Endodermal cell (in vitro differentiated cells): ENCODE measurements around the gene CES1. TPM values are rescaled to one million over a fixed set of nuclear protein-coding genes. Genes with fewer than 3 reads are reported as not detected.
"Not testable (repeated sequence)": the region's sequence is repeated elsewhere in the genome, so short reads cannot be mapped to it uniquely, and the experiment has no call there.

Source experiments
- DNase-seq: peaks from one replicate; pipeline ENCODE4 v3.0.0-alpha.2; 2017
- H3K27ac ChIP-seq: 2 replicates; pipeline ENCODE4 v1.5.1; 2013; ENCODE audit warnings: mild to moderate bottlenecking, low read depth, low read length, moderate library complexity
- H3K27me3 ChIP-seq: 2 replicates; pipeline ENCODE4 v1.6.1; 2013; ENCODE audit warnings: mild to moderate bottlenecking, low read length, moderate library complexity; ENCODE audit not compliant: insufficient read depth, control insufficient read depth, poor library complexity, severe bottlenecking
- H3K36me3 ChIP-seq: 2 replicates; pipeline ENCODE4 v1.7.0; 2013; ENCODE audit warnings: mild to moderate bottlenecking, low read length, moderate library complexity; ENCODE audit not compliant: control insufficient read depth, insufficient read depth
- H3K4me1 ChIP-seq: one replicate; pipeline ENCODE4 v1.7.0; 2013; ENCODE audit warnings: low read length; ENCODE audit not compliant: control insufficient read depth, insufficient read depth
- H3K4me3 ChIP-seq: 2 replicates; pipeline ENCODE4 v1.5.1; 2013; ENCODE audit warnings: mild to moderate bottlenecking, low read length, moderate library complexity
- H3K9ac ChIP-seq: 2 replicates; pipeline ENCODE4 v1.6.1; 2013; ENCODE audit warnings: mild to moderate bottlenecking, low read length, moderate library complexity; ENCODE audit not compliant: poor library complexity, severe bottlenecking; ENCODE audit errors: extremely low read depth
- H3K9me3 ChIP-seq: 2 replicates; pipeline ENCODE4 v1.6.1; 2013; ENCODE audit warnings: mild to moderate bottlenecking, low read length, moderate library complexity; ENCODE audit not compliant: control insufficient read depth
- H3K27ac Mint-ChIP-seq: 2 replicates; pipeline ENCODE4 v1.8.0; 2020; ENCODE audit warnings: mixed read lengths
- H3K27me3 Mint-ChIP-seq: 2 replicates; pipeline ENCODE4 v1.8.0; 2021; ENCODE audit warnings: mild to moderate bottlenecking, mixed read lengths; ENCODE audit not compliant: insufficient read depth
- H3K36me3 Mint-ChIP-seq: 2 replicates; pipeline ENCODE4 v1.8.0; 2020; ENCODE audit warnings: low read depth, mixed read lengths
- H3K4me1 Mint-ChIP-seq: 2 replicates; pipeline ENCODE4 v1.8.0; 2020; ENCODE audit warnings: mixed read lengths
- H3K4me3 Mint-ChIP-seq: 2 replicates; pipeline ENCODE4 v1.8.0; 2020; ENCODE audit warnings: mild to moderate bottlenecking, moderate library complexity, mixed read lengths
- H3K9me3 Mint-ChIP-seq: 2 replicates; pipeline ENCODE4 v1.8.0; 2020; ENCODE audit warnings: mild to moderate bottlenecking, mixed read lengths
- WGBS, 2 experiments: methylation state at CpG; one replicate each; pipeline versions ENCODE4 v1.1.5 to v1.1.7; 2013; ENCODE audit warnings: missing lambda C conversion rate in 2 of 2, mixed read lengths in 1 of 2; ENCODE audit not compliant: insufficient coverage in 1 of 2, insufficient read length in 1 of 2; 5-methylcytosine and 5-hydroxymethylcytosine counted together
- total RNA-seq, 2 donors: library from RNA; stranded (reverse); fragmentation: NEBNext Ultra II Directional in 1 of 2; extraction: Animal tissue kit (Norgen Biotek cat#: 25700) in 1 of 2; gene quantifications; 2 replicates in 1 of 2; 3 replicates in 1 of 2; pipeline ENCODE4 v1.2.1, GENCODE V29; 2021
- TF ChIP-seq, protein P1 (sequence below): fragments of 200-600 bp; sonication (generic); conservative IDR thresholded peaks from 2 replicates; pipeline ENCODE4 v1.5.0; 2021; ENCODE audit warnings: antibody characterized with exemption, mild to moderate bottlenecking

The CES1 gene
- total RNA-seq, 2 donors from 2014 or later, result 1.3 TPM; not detected in 1

DNA sequence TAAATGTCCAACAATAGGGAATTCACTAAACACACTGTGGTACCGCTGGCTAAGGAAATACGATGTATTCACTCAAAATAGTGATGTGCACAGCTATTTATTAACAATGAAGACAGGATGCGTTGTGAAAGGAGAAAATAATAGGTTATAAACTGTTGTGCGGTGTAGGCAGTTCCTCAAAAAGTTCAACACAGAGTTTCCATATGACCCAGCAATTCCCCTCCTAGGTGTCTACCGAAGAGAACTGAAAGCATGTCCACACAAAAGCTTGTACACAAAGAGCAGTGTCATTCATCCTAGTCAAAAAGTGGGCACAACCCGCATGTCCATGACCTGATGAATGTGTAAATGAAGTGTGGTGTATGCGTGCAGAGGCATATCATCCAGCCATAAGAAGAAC, 1.2 kb upstream of the CES1 start:
- peaks cover 22% of the 10 kb centered on the region for H3K27me3 Mint-ChIP-seq
- TF ChIP-seq, protein P1, sequence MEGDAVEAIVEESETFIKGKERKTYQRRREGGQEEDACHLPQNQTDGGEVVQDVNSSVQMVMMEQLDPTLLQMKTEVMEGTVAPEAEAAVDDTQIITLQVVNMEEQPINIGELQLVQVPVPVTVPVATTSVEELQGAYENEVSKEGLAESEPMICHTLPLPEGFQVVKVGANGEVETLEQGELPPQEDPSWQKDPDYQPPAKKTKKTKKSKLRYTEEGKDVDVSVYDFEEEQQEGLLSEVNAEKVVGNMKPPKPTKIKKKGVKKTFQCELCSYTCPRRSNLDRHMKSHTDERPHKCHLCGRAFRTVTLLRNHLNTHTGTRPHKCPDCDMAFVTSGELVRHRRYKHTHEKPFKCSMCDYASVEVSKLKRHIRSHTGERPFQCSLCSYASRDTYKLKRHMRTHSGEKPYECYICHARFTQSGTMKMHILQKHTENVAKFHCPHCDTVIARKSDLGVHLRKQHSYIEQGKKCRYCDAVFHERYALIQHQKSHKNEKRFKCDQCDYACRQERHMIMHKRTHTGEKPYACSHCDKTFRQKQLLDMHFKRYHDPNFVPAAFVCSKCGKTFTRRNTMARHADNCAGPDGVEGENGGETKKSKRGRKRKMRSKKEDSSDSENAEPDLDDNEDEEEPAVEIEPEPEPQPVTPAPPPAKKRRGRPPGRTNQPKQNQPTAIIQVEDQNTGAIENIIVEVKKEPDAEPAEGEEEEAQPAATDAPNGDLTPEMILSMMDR, result no peak
- Histone ChIP-seq H3K9me3 (no peaks in the 10 kb centered on the region), H3K27me3 (peaks cover 3% of the 10 kb centered on the region), H3K27ac (no peak overlapping the region), H3K4me1 (no peaks in the 10 kb centered on the region), H3K36me3 (no peaks in the 10 kb centered on the region), H3K9ac (no peak overlapping the region), H3K4me3 (no peak overlapping the region)
- DNase-seq, result peak; percentile 5
- no peak overlapping the region for H3K27ac Mint-ChIP-seq
- peaks cover 6% of the 10 kb centered on the region for H3K4me1 Mint-ChIP-seq
- 80 to 81% methylated on average over 6 to 7 of the region's 7 CpGs for WGBS, 2 experiments
- no peak overlapping the region for H3K4me3 Mint-ChIP-seq
- no peaks in the 10 kb centered on the region for H3K9me3 Mint-ChIP-seq
- H3K36me3 Mint-ChIP-seq, result no peaks in the 10 kb centered on the region

DNA sequence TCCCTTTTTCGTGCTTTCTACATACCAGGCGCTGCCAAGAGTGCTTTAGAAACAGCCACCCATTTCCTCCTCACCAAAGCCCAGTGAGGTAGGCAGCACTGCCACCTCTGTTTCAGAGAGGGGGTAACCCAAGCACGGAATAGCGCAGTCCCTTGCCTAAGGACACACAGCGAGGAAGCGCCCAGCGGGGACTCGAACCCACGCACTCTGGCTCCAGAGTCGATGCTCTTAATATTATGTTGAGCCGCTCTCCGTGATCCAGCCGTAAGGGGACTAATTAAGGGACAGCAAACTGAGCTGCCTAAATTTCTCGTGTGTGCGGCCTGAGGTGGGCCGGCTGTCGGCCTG, 497 bp downstream of the CES1 start:
- WGBS, 2 experiments, result 95 to 98% methylated on average over 17 of the region's 17 CpGs

DNA sequence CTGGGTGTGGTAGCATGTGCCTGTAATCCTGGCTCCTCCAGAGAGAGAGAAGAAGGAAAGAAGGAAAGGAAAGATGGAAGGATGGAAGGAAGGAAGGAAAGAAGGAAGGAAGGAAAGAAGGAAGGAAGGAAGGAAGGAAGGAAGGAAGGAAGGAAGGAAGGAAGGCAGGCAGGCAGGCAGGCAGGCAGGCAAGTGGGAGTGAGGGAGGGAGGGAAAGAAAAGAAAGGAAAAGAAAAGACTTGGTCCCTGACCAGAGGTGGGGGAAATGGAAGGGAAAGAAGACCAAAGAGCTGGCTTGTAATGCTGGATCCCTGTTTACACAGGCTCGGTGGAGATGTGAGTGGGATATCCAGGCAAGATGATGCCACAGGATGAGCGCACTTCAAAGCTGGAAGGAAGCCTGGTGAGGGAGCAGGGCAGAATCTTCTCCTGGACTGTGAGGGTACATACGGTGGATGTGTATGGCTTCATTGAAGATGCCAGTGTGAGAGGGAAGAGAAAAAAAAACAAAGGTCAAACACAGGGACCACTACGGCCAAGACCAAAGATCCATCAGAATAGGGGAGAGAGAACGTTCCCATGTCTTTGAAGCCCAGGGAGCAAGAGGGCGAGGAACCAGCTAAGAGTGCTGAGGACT, 2.1 kb downstream of the CES1 start:
- H3K4me3 Mint-ChIP-seq, result no peak overlapping the region
- no peaks in the 10 kb centered on the region for H3K9me3 Mint-ChIP-seq
- Histone ChIP-seq H3K9ac (no peak overlapping the region), H3K27me3 (peaks cover 15% of the 10 kb centered on the region), H3K9me3 (no peaks in the 10 kb centered on the region), H3K4me3 (no peak overlapping the region), H3K27ac (no peak overlapping the region), H3K36me3 (no peaks in the 10 kb centered on the region), H3K4me1 (no peaks in the 10 kb centered on the region)
- TF ChIP-seq, protein P1, result no peak
- no peaks in the 10 kb centered on the region for H3K36me3 Mint-ChIP-seq
- DNase-seq, result peak; percentile 6
- peaks cover 7% of the 10 kb centered on the region for H3K4me1 Mint-ChIP-seq
- WGBS, 2 experiments, result 93 to 95% methylated on average over 5 to 6 of the region's 6 CpGs
- no peak overlapping the region for H3K27ac Mint-ChIP-seq
- H3K27me3 Mint-ChIP-seq, result peaks cover 35% of the 10 kb centered on the region

More for the DNA sequence above, 497 bp downstream of the CES1 start:
- no peaks in the 10 kb centered on the region for H3K9me3 Mint-ChIP-seq
- H3K4me3 Mint-ChIP-seq, result no peak overlapping the region
- Histone ChIP-seq H3K9me3 (no peaks in the 10 kb centered on the region), H3K36me3 (no peaks in the 10 kb centered on the region), H3K27me3 (peaks cover 5% of the 10 kb centered on the region), H3K9ac (no peak overlapping the region), H3K4me3 (no peak overlapping the region), H3K4me1 (no peaks in the 10 kb centered on the region), H3K27ac (no peak overlapping the region)
- peak; percentile 44 for DNase-seq
- no peak overlapping the region for H3K27ac Mint-ChIP-seq
- TF ChIP-seq, protein P1, result no peak
- H3K27me3 Mint-ChIP-seq, result peaks cover 26% of the 10 kb centered on the region
- no peaks in the 10 kb centered on the region for H3K36me3 Mint-ChIP-seq
- H3K4me1 Mint-ChIP-seq, result peaks cover 6% of the 10 kb centered on the region

DNA sequence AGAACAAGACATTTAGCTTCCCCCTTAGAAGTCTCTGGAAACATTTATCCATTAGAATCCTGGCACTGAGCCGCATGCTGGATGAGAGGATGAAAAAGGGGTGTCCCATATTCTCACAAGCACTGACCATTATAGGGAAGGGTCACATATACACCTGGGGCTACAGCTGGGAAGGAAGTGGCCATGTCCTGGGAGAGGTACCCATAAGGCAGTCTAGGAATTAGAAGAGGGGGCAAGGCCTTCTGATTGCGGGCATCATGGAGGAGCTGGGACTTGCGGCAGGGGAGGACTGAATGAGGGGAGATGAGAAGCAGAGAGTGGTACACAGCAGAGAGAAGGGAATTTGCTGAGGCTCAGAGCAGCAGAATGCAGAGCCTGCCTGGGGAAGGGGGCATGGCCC, 3.7 kb downstream of the CES1 start:
- not testable (repeated sequence) for H3K9me3 ChIP-seq, H3K27ac ChIP-seq, H3K27ac Mint-ChIP-seq, H3K36me3 ChIP-seq, H3K9ac ChIP-seq, H3K4me3 Mint-ChIP-seq, H3K36me3 Mint-ChIP-seq, H3K4me1 ChIP-seq, H3K4me3 ChIP-seq, H3K9me3 Mint-ChIP-seq, H3K4me1 Mint-ChIP-seq
- H3K27me3 Mint-ChIP-seq, result peaks cover 47% of the 10 kb centered on the region
- peaks cover 30% of the 10 kb centered on the region for H3K27me3 ChIP-seq
- 95 to 100% methylated on average over 2 to 3 of the region's 3 CpGs for WGBS, 2 experiments
- peak; percentile 20 for DNase-seq
